Embryonic facial prominence (tissue), 1 donor: ENCODE results near the gene SPTBN4.
"Not testable (repeated sequence)": the region's sequence is repeated elsewhere in the genome, so short reads cannot be mapped to it uniquely, and the experiment has no call there.

Experiments
- DNase-seq: peaks from one replicate; pipeline ENCODE4 v3.0.0-alpha.2; 2016; ENCODE audit errors: extremely low spot score

The SPTBN4 gene

GRCh38 chr19:40585982-40586422 is 119.2 kb downstream of the SPTBN4 start:
- DNase-seq = no peak

GRCh38 chr19:40586611-40587010 is 119.8 kb downstream of the SPTBN4 start:
- DNase-seq = no peak

DNA sequence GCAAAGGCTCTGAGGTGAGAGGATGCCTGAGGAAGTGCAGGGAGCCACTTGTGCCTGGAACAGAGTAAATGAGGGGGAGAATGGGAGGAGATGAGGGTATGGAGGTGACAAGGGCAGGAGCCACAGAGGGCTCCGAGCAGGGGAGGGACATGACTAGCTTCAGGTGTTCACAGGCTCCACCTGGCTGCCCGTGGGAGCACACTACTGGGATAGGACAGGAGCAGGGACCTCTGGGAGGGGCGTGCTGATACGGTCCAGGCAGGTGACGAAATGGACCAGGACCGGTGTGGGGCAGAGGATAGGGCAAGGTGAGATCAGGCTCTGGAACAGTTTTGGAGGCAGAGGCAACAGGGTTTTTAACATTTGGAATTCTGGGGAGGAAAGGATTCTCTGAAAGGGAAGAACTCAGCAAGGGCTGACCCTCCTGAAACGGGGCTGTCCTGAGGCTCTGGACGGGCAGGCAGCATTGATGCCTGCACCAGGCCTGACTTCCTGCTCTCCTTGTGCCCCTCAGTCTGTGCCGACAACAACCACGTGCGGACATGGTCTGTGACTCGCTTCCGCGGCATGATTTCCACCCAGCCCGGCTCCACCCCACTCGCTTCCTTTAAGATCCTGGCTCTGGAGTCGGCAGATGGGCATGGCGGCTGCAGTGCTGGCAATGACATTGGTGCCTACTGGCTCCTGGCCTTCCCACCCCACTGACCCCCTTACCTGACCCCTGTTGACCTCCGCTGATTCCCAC is 121.5 kb downstream of the SPTBN4 start:
- DNase-seq = no peak

DNA sequence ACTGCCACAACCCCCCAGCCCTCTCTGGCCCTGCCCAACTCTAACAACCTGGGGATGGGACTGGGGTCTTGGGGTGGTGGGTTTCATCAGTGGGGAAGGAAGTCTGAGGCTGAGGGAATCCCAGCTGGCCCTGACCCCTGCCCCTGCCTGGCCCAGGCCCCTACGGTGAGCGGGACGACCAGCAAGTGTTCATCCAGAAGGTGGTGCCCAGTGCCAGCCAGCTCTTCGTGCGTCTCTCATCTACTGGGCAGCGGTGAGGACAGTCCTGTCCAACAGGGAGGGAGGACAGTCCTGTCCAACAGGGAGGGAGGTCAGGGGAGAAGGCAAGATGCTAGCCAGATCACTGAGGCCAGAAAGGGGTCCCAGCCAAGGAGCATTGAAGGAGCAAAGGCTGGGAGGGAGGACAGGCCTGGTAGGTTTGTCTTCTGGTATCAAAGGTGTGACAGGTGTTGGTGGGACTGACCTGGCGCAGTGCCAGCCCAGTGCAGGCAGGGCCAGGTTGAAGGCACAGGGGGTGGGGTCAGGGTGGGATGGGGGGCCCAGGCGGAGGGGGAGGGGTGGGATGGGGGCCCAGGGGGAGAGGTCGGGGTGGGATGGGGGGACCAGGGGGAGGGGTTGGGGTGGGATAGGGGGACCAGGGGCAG is 122.2 kb downstream of the SPTBN4 start:
- DNase-seq = no peak

DNA sequence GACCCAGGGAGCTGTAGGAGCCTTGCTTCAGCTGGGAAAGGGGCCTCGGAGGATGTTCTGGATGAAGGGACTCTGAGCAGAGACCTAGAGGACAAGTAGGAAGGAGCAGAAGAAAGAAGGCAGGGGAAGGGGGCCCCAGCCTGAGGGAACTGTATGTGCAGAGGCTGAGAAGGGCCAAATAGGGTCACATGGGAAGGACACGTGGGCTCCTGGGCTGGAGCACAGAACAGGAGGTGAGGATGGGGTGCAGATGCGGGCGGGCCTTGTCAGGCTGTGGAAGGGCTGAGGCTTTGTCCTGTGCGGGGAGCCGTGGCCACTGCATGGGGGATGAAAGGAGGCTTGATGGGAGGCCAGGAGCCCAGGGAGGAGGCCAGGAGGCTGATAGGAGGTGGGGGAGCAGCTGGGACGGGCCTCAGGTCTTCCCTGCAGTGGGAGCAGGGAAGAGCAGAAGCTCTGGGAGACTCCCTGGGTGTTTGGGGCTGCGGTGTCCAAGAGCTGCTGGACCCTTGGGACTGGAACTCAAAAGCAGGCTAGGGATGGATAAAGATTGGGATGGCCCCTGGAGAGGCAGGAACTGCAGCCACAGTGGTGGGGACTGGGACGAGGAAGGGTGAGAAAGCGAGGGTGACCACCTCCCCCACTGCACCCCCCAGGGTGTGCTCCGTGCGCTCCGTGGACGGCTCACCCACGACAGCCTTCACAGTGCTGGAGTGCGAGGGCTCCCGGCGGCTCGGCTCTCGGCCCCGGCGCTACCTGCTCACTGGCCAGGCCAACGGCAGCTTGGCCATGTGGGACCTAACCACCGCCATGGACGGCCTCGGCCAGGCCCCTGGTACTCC is 123.0 kb downstream of the SPTBN4 start:
- no peak for DNase-seq

- DNase-seq = no peak
Measured at GRCh38 chr19:40590464-40591265, 123.9 kb downstream of the SPTBN4 start.

DNA sequence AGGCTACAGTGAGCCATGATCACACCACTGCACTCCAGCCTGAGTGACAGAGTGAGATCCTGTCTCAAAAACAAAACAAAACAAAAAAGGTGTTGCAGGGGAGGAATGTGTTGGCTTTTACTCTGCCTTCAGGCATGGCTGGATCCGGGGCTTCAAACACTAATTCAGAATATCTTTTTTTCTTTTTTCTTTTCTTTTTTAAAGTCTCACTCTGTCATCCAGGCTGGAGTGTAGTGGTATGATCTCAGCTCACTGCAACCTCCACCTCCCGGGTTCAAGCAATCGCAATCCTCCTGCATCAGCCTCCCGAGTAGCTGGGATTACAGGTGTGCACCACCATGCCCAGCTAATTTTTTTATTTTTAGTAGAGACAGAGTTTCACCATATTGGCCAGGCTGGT is 124.9 kb downstream of the SPTBN4 start:
- DNase-seq = not testable (repeated sequence)

DNA sequence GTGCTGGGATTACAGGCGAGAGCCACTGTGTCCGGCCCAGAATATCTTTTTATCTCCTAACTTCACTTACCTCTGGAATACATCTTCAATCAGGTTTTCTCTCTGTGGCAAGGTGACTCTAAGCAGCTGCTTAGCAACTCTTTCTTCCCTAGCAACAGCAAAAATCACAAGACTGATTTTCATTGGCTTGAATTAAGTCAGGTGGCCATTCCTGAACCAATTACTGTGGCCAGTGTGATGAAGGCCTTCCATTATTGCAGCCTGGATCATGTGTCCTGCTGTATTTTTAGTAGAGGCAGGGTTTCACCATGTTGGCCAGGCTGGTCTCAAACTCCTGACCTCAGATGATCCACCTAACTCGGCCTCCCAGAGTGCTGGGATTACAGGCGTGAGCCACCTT is 125.4 kb downstream of the SPTBN4 start:
- DNase-seq = no peak

GRCh38 chr19:40594255-40594654 is 127.5 kb downstream of the SPTBN4 start:
- no peak for DNase-seq

DNA sequence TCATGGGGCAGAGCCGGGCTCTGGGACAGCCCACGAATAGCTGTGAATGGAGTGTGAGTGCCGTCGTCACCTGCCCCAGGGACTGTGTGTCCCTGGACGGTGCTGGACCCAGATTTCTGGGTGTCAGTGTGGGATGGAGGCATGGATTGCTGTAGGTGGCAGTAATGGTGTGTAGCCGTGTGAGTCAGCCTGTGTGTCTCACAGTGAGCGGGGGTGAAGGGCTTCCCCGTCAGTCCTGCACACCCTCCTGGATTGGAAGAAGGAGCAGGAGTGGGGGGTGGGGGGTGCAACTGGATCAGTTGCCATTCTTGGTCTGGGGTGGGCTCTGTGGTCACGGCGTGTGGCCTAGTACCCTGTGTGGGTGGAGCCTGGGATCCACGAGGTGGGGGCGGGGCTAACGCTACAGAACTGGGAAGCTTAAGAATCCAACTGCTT is 127.9 kb downstream of the SPTBN4 start:
- no peak for DNase-seq

GRCh38 chr19:40596608-40597328 is 130.0 kb downstream of the SPTBN4 start:
- no peak for DNase-seq

DNA sequence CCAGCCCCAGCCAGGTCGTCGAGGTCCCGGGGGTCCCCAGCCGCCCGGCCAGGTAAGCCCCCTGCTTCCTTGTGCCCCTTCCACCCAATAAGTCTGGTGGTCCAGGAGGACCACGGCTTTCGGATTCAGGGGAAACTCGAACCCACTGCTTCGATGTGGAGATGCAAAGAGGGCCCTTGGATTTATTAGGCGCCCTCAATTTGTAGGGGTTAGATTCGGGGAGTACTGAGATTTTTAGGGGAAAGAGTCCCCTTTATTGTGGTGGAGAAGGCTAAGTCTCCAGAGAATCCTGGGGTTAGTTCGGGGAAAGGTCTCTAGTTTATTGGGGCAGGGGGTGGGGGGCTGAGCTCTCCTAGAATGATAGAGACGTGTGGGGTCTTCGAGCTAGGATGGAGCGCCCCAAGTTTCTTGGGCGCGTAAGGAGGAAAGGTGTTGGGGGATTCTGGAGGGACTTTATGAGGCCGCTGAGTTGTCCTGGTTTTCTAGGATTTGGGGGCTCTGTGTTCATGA is 130.6 kb downstream of the SPTBN4 start:
- no peak for DNase-seq

- DNase-seq = peak; percentile 77
Measured at GRCh38 chr19:40598121-40598917, 131.5 kb downstream of the SPTBN4 start.

- DNase-seq = no peak
Measured at GRCh38 chr19:40598918-40599307, 132.1 kb downstream of the SPTBN4 start.

DNA sequence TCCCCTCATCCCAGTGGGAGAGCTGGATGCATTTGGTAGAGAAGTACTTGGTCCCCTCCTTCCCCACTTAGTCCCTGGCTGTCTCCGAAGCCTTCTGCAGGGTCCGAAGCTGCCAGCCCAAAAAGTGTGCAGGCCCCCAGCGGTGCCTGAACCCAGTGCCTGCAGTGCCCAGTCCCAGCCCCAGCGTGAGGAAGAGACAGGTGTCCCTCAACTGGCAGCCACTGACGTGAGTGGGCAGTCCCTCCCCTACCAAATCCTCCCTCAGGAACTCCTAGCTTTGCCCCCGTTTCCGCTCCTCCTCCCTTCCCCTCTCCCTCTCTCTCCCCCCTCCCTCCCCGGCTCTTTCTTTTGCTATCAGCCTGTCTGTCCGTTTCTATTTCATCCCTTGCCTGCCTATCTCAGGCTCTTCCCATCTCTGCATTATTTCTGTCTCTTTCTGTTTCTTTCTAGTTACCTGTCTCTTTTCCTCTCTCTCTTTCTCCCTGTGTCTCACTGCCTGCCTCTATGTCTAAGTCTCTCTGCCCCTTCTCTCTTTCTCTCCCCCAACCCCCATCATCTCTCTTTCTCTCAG is 132.6 kb downstream of the SPTBN4 start:
- DNase-seq = no peak

- no peak for DNase-seq
Measured at GRCh38 chr19:40599902-40600569, 133.2 kb downstream of the SPTBN4 start.

- no peak for DNase-seq
Measured at GRCh38 chr19:40600570-40601133, 133.9 kb downstream of the SPTBN4 start.

- DNase-seq = no peak
Measured at GRCh38 chr19:40601134-40601974, 134.6 kb downstream of the SPTBN4 start, which contains the start of gene LTBP4. Gene LTBP4, plus strand, starts transcription at chr19:40601369. Its CDS starts 19 bp downstream, at chr19:40601388.
